IMR-90 (cell line): ENCODE data around the gene GJB3. TPM values are rescaled to one million over a fixed set of nuclear protein-coding genes. Genes with fewer than 3 reads are reported as not detected.

Experiments used
- ATAC-seq: fragments of 200-7000 bp; cut with Tn5 transposase; 2 replicates; pipeline ENCODE4 v1.9.1; 2020; ENCODE audit warnings: low read depth, mild to moderate bottlenecking, moderate library complexity
- BruUV-seq: library from RNA; stranded (reverse); fragments of 400-500 nt; replicated peaks from 2 replicates; lab custom pipeline; 2021; lab: Mats Ljungman, UMichigan
- CTCF ChIA-PET: fragments of 300-600 bp; formaldehyde crosslinking; extraction: SDS; loops from one replicate; lab custom pipeline; 2021; ENCODE audit warnings: antibody characterized with exemption; lab: Yijun Ruan, JAX
- POLR2A ChIA-PET: fragments of 300-600 bp; sonication (Branson Sonifier 250); formaldehyde crosslinking; loops from one replicate; lab custom pipeline; 2022; ENCODE audit warnings: antibody characterized with exemption; ENCODE audit not compliant: unreplicated experiment; lab: Charles Lee
- DNase-seq: peaks from one replicate; pipeline ENCODE4 v3.0.0; 2013
- H2AFZ ChIP-seq: replicated peaks from 2 replicates; pipeline ENCODE3; 2013; ENCODE audit warnings: low read length, mild to moderate bottlenecking; ENCODE audit not compliant: poor library complexity
- H2AK5ac ChIP-seq: 2 replicates; pipeline ENCODE4 v1.6.1; 2013; ENCODE audit warnings: low read depth, low read length, inconsistent platforms
- H2AK9ac ChIP-seq: replicated peaks from 2 replicates; pipeline ENCODE3; 2013; ENCODE audit warnings: mild to moderate bottlenecking, low read depth, low read length, moderate library complexity; ENCODE audit not compliant: poor library complexity
- H2BK120ac ChIP-seq: 2 replicates; pipeline ENCODE4 v1.6.1; 2013; ENCODE audit warnings: low read depth, low read length, inconsistent platforms
- H2BK15ac ChIP-seq: 3 replicates; pipeline ENCODE4 v1.6.1; 2013; ENCODE audit warnings: low read depth, low read length, inconsistent platforms
- H2BK20ac ChIP-seq: 2 replicates; pipeline ENCODE4 v1.6.1; 2013; ENCODE audit warnings: low read depth, mild to moderate bottlenecking, inconsistent platforms, low read length, moderate library complexity
- H2BK5ac ChIP-seq: 2 replicates; pipeline ENCODE4 v1.6.1; 2013; ENCODE audit warnings: mild to moderate bottlenecking, low read depth, low read length, inconsistent platforms; ENCODE audit not compliant: poor library complexity, severe bottlenecking
- H3K14ac ChIP-seq: replicated peaks from 2 replicates; pipeline ENCODE4 v1.6.1; 2013; ENCODE audit warnings: low read depth, low read length, inconsistent platforms
- H3K18ac ChIP-seq: 2 replicates; pipeline ENCODE4 v1.6.1; 2013; ENCODE audit warnings: low read depth, low read length, control low read depth
- H3K23ac ChIP-seq: 2 replicates; pipeline ENCODE4 v1.6.1; 2013; ENCODE audit warnings: low read depth, low read length, inconsistent platforms
- H3K27ac ChIP-seq: 2 replicates; pipeline ENCODE4 v1.5.1; 2013; ENCODE audit warnings: mild to moderate bottlenecking, control low read depth, low read length; ENCODE audit not compliant: insufficient read depth
- H3K27me3 ChIP-seq: 2 replicates; pipeline ENCODE4 v1.6.1; 2013; ENCODE audit warnings: low read length; ENCODE audit not compliant: control insufficient read depth, insufficient read depth
- H3K36me3 ChIP-seq: 2 replicates; pipeline ENCODE4 v1.6.1; 2013; ENCODE audit warnings: low read length, mixed read lengths; ENCODE audit not compliant: control insufficient read depth, insufficient read depth
- H3K4ac ChIP-seq: 2 replicates; pipeline ENCODE4 v1.6.1; 2013; ENCODE audit warnings: low read depth, low read length, inconsistent platforms
- H3K4me1 ChIP-seq: 2 replicates; pipeline ENCODE4 v1.6.1; 2013; ENCODE audit warnings: low read length, mixed read lengths; ENCODE audit not compliant: control insufficient read depth, insufficient read depth
- H3K4me2 ChIP-seq: 2 replicates; pipeline ENCODE4 v1.6.1; 2013; ENCODE audit warnings: low read depth, mild to moderate bottlenecking, control low read depth, low read length, moderate library complexity
- H3K4me3 ChIP-seq: 2 replicates; pipeline ENCODE4 v1.5.1; 2013; ENCODE audit warnings: low read depth, mild to moderate bottlenecking, control low read depth, low read length, moderate library complexity; ENCODE audit not compliant: insufficient read depth
- H3K56ac ChIP-seq: 2 replicates; pipeline ENCODE4 v1.6.1; 2013; ENCODE audit warnings: low read length, inconsistent platforms; ENCODE audit not compliant: insufficient read depth; ENCODE audit errors: extremely low read depth
- H3K79me1 ChIP-seq, 2 experiments: 2 replicates each; pipeline ENCODE4 v1.6.1; 2013; ENCODE audit warnings: low read length in 2 of 2, inconsistent platforms in 1 of 2, low read depth in 1 of 2
- H3K9ac ChIP-seq: 2 replicates; pipeline ENCODE4 v1.6.1; 2013; ENCODE audit warnings: low read depth, low read length, control low read depth
- H3K9me1 ChIP-seq: 2 replicates; pipeline ENCODE4 v1.6.1; 2013; ENCODE audit warnings: low read length, inconsistent platforms; ENCODE audit not compliant: insufficient read depth
- H3K9me3 ChIP-seq: 2 replicates; pipeline ENCODE4 v1.6.1; 2013; ENCODE audit warnings: low read length; ENCODE audit not compliant: control insufficient read depth, insufficient read depth
- H4K20me1 ChIP-seq: 2 replicates; pipeline ENCODE4 v1.6.1; 2013; ENCODE audit warnings: low read length, inconsistent platforms; ENCODE audit not compliant: insufficient read depth
- H4K5ac ChIP-seq: 2 replicates; pipeline ENCODE4 v1.6.1; 2013; ENCODE audit warnings: mild to moderate bottlenecking, low read depth, low read length, control low read depth
- H4K8ac ChIP-seq, 2 experiments: 2 replicates each; pipeline ENCODE4 v1.6.1; 2013; ENCODE audit warnings: low read depth in 2 of 2, low read length in 2 of 2, control low read depth in 1 of 2, inconsistent platforms in 1 of 2
- H4K91ac ChIP-seq: 2 replicates; pipeline ENCODE4 v1.6.1; 2013; ENCODE audit warnings: low read depth, low read length, inconsistent platforms; ENCODE audit not compliant: insufficient read depth
- BHLHE40 ChIP-seq: fragments of 150-350 bp; IDR thresholded peaks from 2 replicates; pipeline ENCODE4 v1.6.1; 2016; ENCODE audit warnings: mild to moderate bottlenecking, low read depth, low read length
- CEBPB ChIP-seq: IDR thresholded peaks from 2 replicates; pipeline ENCODE4 v1.6.1; 2012; ENCODE audit warnings: low read depth, low read length, improper control_type of control experiment
- CHD1 ChIP-seq: IDR thresholded peaks from 2 replicates; pipeline ENCODE4 v1.6.1; 2012; ENCODE audit warnings: low read depth, low read length, improper control_type of control experiment
- CTCF ChIP-seq: conservative IDR thresholded peaks from 2 replicates; pipeline ENCODE4 v1.5.1; 2012; ENCODE audit warnings: mild to moderate bottlenecking, low read depth, low read length, improper control_type of control experiment
- FOS ChIP-seq: fragments of 150-350 bp; IDR thresholded peaks from 2 replicates; pipeline ENCODE4 v1.6.1; 2016; ENCODE audit warnings: low read depth, low read length
- MAFK ChIP-seq: IDR thresholded peaks from 2 replicates; pipeline ENCODE4 v1.6.1; 2012; ENCODE audit warnings: low read depth, low read length, improper control_type of control experiment
- MAZ ChIP-seq: IDR thresholded peaks from 2 replicates; pipeline ENCODE4 v1.6.1; 2012; ENCODE audit warnings: low read depth, mild to moderate bottlenecking, low read length, improper control_type of control experiment, moderate library complexity, borderline replicate concordance
- MXI1 ChIP-seq: IDR thresholded peaks from 2 replicates; pipeline ENCODE4 v1.6.1; 2012; ENCODE audit warnings: low read depth, mild to moderate bottlenecking, low read length, moderate library complexity, borderline replicate concordance
- NFE2L2 ChIP-seq: fragments of 150-350 bp; IDR thresholded peaks from 2 replicates; pipeline ENCODE4 v1.6.1; 2016; ENCODE audit warnings: low read depth, mild to moderate bottlenecking, low read length
- POLR2A ChIP-seq: IDR thresholded peaks from 2 replicates; pipeline ENCODE4 v1.6.1; 2012; ENCODE audit warnings: mild to moderate bottlenecking, low read depth, low read length
- RAD21 ChIP-seq: IDR thresholded peaks from 2 replicates; pipeline ENCODE4 v1.6.1; 2012; ENCODE audit warnings: low read length, improper control_type of control experiment
- RCOR1 ChIP-seq: IDR thresholded peaks from 2 replicates; pipeline ENCODE4 v1.6.1; 2012; ENCODE audit warnings: mild to moderate bottlenecking, low read length, improper control_type of control experiment; ENCODE audit not compliant: insufficient replicate concordance
- RFX5 ChIP-seq: IDR thresholded peaks from 2 replicates; pipeline ENCODE4 v1.8.0; 2012; ENCODE audit warnings: low read depth, mild to moderate bottlenecking, low read length, moderate library complexity
- SMC3 ChIP-seq: fragments of 150-350 bp; IDR thresholded peaks from 2 replicates; pipeline ENCODE4 v1.6.1; 2016; ENCODE audit warnings: low read depth, mild to moderate bottlenecking, antibody characterized with exemption, low read length, moderate library complexity
- WGBS, 2 experiments: methylation state at CpG; one replicate each; pipeline versions ENCODE4 v1.1.5 to v1.1.7; 2013; ENCODE audit warnings: missing lambda C conversion rate in 2 of 2; ENCODE audit not compliant: insufficient read length in 1 of 2; ENCODE audit errors: extremely low coverage in 2 of 2; 5-methylcytosine and 5-hydroxymethylcytosine counted together
- dilution Hi-C: fragments of 300-500 bp; cut with HindIII; formaldehyde crosslinking; loops from one replicate; pipeline ENCODE4 v1.14.3; 2018; ENCODE audit warnings: low sequenced_read_pairs; ENCODE audit not compliant: unreplicated experiment
- in situ Hi-C: fragments of 300-500 bp; cut with MboI; formaldehyde crosslinking; loops from 3 replicates; pipeline ENCODE4 v1.14.3; 2019; ENCODE audit warnings: low sequenced_read_pairs, inconsistent platforms, mixed read lengths
- intact Hi-C: fragments of 100-400 bp; cut with micrococcal nuclease; formaldehyde crosslinking; loops from 2 replicates; pipeline ENCODE4 v1.10.0; 2022
- polyA plus RNA-seq, 3 experiments: library from polyadenylated mRNA; depleted of rRNA; stranded (reverse); fragments of >200 nt; gene quantifications; 2 replicates each; pipeline ENCODE4 v1.2.3, GENCODE V29; 2012; ENCODE audit warnings: low replicate concordance in 1 of 3
- total RNA-seq: library from RNA; depleted of rRNA; stranded (reverse); fragments of >200 nt; gene quantifications from 2 replicates; pipeline ENCODE4 v1.2.3, GENCODE V29; 2012
- TF ChIP-seq, protein P1 (sequence below): fragments of 150-350 bp; IDR thresholded peaks from 2 replicates; pipeline ENCODE4 v1.6.1; 2016; ENCODE audit warnings: low read depth, mild to moderate bottlenecking, low read length, moderate library complexity, borderline replicate concordance
- TF ChIP-seq, protein P2 (sequence below): fragments of 150-350 bp; IDR thresholded peaks from 2 replicates; pipeline ENCODE4 v1.6.1; 2017; ENCODE audit warnings: mild to moderate bottlenecking, antibody characterized with exemption, low read length, low read depth

The GJB3 gene
- total and polyA plus RNA-seq, 2 of the 4 experiments (the other 2 are of a cell fraction), result not detected

DNA sequence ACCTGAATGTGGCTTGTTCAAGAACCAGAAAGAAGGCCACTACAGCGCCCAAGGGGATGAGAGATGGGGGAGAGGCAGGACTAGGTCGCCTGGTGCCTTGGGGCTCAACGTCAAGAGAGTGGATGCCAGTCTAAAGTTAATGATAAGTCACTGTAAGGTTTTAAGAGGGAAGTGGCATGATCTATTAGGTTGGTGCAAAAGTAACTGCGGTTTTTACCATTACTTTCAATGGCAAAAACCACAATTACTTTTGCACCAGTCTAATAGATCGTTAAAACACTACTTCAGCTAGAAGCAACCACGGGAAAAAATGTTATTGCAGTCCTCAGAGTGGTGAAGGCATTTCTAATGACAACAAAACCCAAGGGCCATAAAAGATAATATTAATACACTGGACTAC lies 2.6 kb upstream of the GJB3 start:
- H3K9me3 ChIP-seq, result no peaks in the 10 kb centered on the region
- no peak overlapping the region for H3K56ac ChIP-seq
- H2BK5ac ChIP-seq, result no peak overlapping the region
- H3K79me1 ChIP-seq, result no peaks in the 10 kb centered on the region
- ATAC-seq (no peak), DNase-seq (no peak)
- CTCF ChIA-PET, result no interaction called here
- no peaks in the 10 kb centered on the region; the same call in 1 of the 2 replicates for H4K20me1 ChIP-seq
- H4K91ac ChIP-seq, result no peak overlapping the region
- peaks cover 5% of the 10 kb centered on the region; the same call in 1 of the 2 replicates for H3K4me1 ChIP-seq
- H3K14ac ChIP-seq, result no peak overlapping the region
- no peak overlapping the region for H3K18ac ChIP-seq
- H3K4ac ChIP-seq, result no peak overlapping the region
- intact Hi-C loops (no loop called here), in situ Hi-C loops (no loop called here), dilution Hi-C loops (no loop called here)
- H2BK20ac ChIP-seq, result no peak overlapping the region
- no peaks in the 10 kb centered on the region for H3K36me3 ChIP-seq
- no peaks in the 10 kb centered on the region for H3K9me1 ChIP-seq
- TF ChIP-seq CHD1, result no peak
- TF ChIP-seq, protein P1, sequence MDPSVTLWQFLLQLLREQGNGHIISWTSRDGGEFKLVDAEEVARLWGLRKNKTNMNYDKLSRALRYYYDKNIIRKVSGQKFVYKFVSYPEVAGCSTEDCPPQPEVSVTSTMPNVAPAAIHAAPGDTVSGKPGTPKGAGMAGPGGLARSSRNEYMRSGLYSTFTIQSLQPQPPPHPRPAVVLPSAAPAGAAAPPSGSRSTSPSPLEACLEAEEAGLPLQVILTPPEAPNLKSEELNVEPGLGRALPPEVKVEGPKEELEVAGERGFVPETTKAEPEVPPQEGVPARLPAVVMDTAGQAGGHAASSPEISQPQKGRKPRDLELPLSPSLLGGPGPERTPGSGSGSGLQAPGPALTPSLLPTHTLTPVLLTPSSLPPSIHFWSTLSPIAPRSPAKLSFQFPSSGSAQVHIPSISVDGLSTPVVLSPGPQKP, result no peak
- no peak for TF ChIP-seq CTCF
- no peak for TF ChIP-seq NFE2L2
- TF ChIP-seq SMC3, result no peak
- TF ChIP-seq MAFK, result no peak
- TF ChIP-seq POLR2A, result no peak
- TF ChIP-seq BHLHE40, result no peak
- no peak for TF ChIP-seq CEBPB
- no peak for TF ChIP-seq RFX5
- TF ChIP-seq MAZ, result no peak
- no peak for TF ChIP-seq RCOR1
- no peak for TF ChIP-seq MXI1
- no peak for TF ChIP-seq FOS
- TF ChIP-seq, protein P2, sequence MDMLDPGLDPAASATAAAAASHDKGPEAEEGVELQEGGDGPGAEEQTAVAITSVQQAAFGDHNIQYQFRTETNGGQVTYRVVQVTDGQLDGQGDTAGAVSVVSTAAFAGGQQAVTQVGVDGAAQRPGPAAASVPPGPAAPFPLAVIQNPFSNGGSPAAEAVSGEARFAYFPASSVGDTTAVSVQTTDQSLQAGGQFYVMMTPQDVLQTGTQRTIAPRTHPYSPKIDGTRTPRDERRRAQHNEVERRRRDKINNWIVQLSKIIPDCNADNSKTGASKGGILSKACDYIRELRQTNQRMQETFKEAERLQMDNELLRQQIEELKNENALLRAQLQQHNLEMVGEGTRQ, result no peak
- TF ChIP-seq RAD21, result no peak
- H2AK9ac ChIP-seq, result no peak overlapping the region
- POLR2A ChIA-PET, result no interaction called here
- no peak overlapping the region for H4K5ac ChIP-seq
- H2BK120ac ChIP-seq, result no peak overlapping the region
- H3K4me3 ChIP-seq, result no peak overlapping the region
- H2AFZ ChIP-seq, result no peak overlapping the region
- H3K23ac ChIP-seq, result no peak overlapping the region
- no peak overlapping the region for H3K9ac ChIP-seq
- no CpG with 5 or more reads among the region's 6 CpGs for WGBS, 2 experiments
- no peak overlapping the region for H2AK5ac ChIP-seq
- no peak overlapping the region for H3K27ac ChIP-seq
- H4K8ac ChIP-seq, result no peak overlapping the region
- no peak overlapping the region for H3K4me2 ChIP-seq
- no TSS peak for BruUV-seq
- no peak overlapping the region for H2BK15ac ChIP-seq
- peaks cover 41% of the 10 kb centered on the region for H3K27me3 ChIP-seq
